Stomach (tissue), 9 donors: ENCODE results near the gene ACOT13. TPM values are rescaled to one million over a fixed set of nuclear protein-coding genes. Genes with fewer than 3 reads are reported as not detected.
A peak's percentile ranks its signal among the peaks of the same experiment; 100 is the strongest.
"Not testable (repeated sequence)": the region's sequence is repeated elsewhere in the genome, so short reads cannot be mapped to it uniquely, and the experiment has no call there.

ENCODE experiments used
- DNase-seq, 2 donors: peaks; one replicate each; pipeline versions ENCODE4 v3.0.0 to v3.0.0-alpha.2; 2013 to 2019
- H3K27ac ChIP-seq, 5 donors: fragments of 200-600 bp in 4 of 5; sonication (generic) in 4 of 5; one replicate each; pipeline ENCODE4 v1.5.1; 2013 to 2019; ENCODE audit warnings: mild to moderate bottlenecking in 1 of 5, moderate library complexity in 1 of 5
- H3K27me3 ChIP-seq, 3 donors: fragments of 200-600 bp; sonication (generic); one replicate each; pipeline ENCODE4 v1.5.1; 2017 to 2019; ENCODE audit warnings: mixed run types in 1 of 3
- H3K36me3 ChIP-seq, 4 donors: fragments of 200-600 bp; sonication (generic); 1 replicate in 3 of 4; 2 replicates in 1 of 4; pipeline ENCODE4 v1.5.1; 2016 to 2019
- H3K4me1 ChIP-seq, 4 donors: fragments of 200-600 bp; sonication (generic); one replicate each; pipeline ENCODE4 v1.5.1; 2016 to 2019
- H3K4me3 ChIP-seq, 4 donors: fragments of 200-600 bp; sonication (generic) in 3 of 4; one replicate each; pipeline ENCODE4 v1.5.1; 2016 to 2019; ENCODE audit warnings: mild to moderate bottlenecking in 1 of 4
- H3K9me3 ChIP-seq, 4 donors: fragments of 200-600 bp; sonication (generic); one replicate each; pipeline ENCODE4 v1.5.1; 2016 to 2019
- CTCF ChIP-seq, 7 experiments: fragments of 450-650 bp in 4 of 7; fragments of 200-600 bp in 3 of 7; sonication (generic) in 3 of 7; IDR thresholded peaks; one replicate each; pipeline ENCODE4 v1.5.1; 2016 to 2019; ENCODE audit warnings: antibody characterized with exemption in 7 of 7, control low read depth in 2 of 7, mild to moderate bottlenecking in 1 of 7
- EP300 ChIP-seq: sonication (generic); formaldehyde crosslinking; IDR thresholded peaks from one replicate; pipeline ENCODE4 v1.6.1; 2017; ENCODE audit warnings: antibody characterized with exemption
- POLR2A ChIP-seq, 4 donors: fragments of 450-650 bp; IDR thresholded peaks; one replicate each; pipeline ENCODE4 v1.6.1; 2016; ENCODE audit warnings: antibody characterized with exemption in 4 of 4, control low read depth in 2 of 4, mild to moderate bottlenecking in 1 of 4, moderate library complexity in 1 of 4
- POLR2AphosphoS5 ChIP-seq, 3 donors: sonication (generic); formaldehyde crosslinking; IDR thresholded peaks; one replicate each; pipeline ENCODE4 v1.6.1; 2016; ENCODE audit warnings: antibody characterized with exemption in 3 of 3
- WGBS, 5 donors: extraction: QIAGEN DNeasy Blood & Tissue Kit in 3 of 5; methylation state at CpG; one replicate each; pipeline versions ENCODE4 v1.1.5 to v1.1.7; 2013 to 2018; 5-methylcytosine and 5-hydroxymethylcytosine counted together
- intact Hi-C: fragments of 100-400 bp; cut with DNase I; formaldehyde crosslinking; loops from one replicate; pipeline ENCODE4 v1.15.1; 2023; ENCODE audit warnings: low total_unique reads
- polyA plus RNA-seq, 3 donors: library from polyadenylated mRNA; stranded (reverse); fragments of 200-250 nt; gene quantifications; one replicate each; pipeline ENCODE4 v1.2.3, GENCODE V29; 2013
- total RNA-seq, 5 donors: library from RNA; depleted of rRNA; stranded (reverse); fragments of >200 nt; gene quantifications; one replicate each; pipeline versions ENCODE4 v1.1.0 to v1.2.3, GENCODE V29; 2014 to 2016
- donor health status: healthy with polysubstance abuse.
- donor health status: Bipolar disorder and iron deficiency.
- donor health status: healthy.

Gene ACOT13
- total and polyA plus RNA-seq, 8 donors = 2.9 to 22.1 (median 9.2) TPM

- no peaks in the 10 kb centered on the region for H3K9me3 ChIP-seq
- H3K36me3 ChIP-seq = no peaks in the 10 kb centered on the region
- intact Hi-C loops = no loop called here
- H3K27ac ChIP-seq = peak overlapping the region in 1 of 5 donors; percentile 77
- 73 to 89% (median 81%) methylated on average over 5 of the region's 5 CpGs for WGBS, 5 donors
- H3K27me3 ChIP-seq = no peaks in the 10 kb centered on the region
- peaks cover 0 to 16% (median 0%) of the 10 kb centered on the region in 4 donors for H3K4me1 ChIP-seq
- no peak for TF ChIP-seq CTCF (IDR thresholded peaks at IDR 0.05)
- TF ChIP-seq POLR2AphosphoS5 (IDR thresholded peaks at IDR 0.05) = no peak
- no peak for TF ChIP-seq POLR2A (IDR thresholded peaks at IDR 0.05)
- TF ChIP-seq EP300 = no peak
- no peak overlapping the region for H3K4me3 ChIP-seq
- no peak for DNase-seq
These were observed 78.0 kb downstream of the ACOT13 start for GRCh38 chr6:24744911-24745310.

- TF ChIP-seq EP300 (no peak), POLR2AphosphoS5 (IDR thresholded peaks at IDR 0.05) (no peak), POLR2A (IDR thresholded peaks at IDR 0.05) (no peak), CTCF (IDR thresholded peaks at IDR 0.05) (no peak)
- no peaks in the 10 kb centered on the region for H3K36me3 ChIP-seq
- WGBS, 5 donors = 59 to 82% (median 74%) methylated on average over 3 of the region's 3 CpGs
- H3K27me3 ChIP-seq = no peaks in the 10 kb centered on the region
- peak overlapping the region in 2 of 5 donors; percentile 44 to 45 for H3K27ac ChIP-seq
- no peak for DNase-seq
- H3K9me3 ChIP-seq = no peaks in the 10 kb centered on the region
- peaks cover 0 to 6% (median 2%) of the 10 kb centered on the region in 4 donors for H3K4me1 ChIP-seq
- H3K4me3 ChIP-seq = no peak overlapping the region
- intact Hi-C loops = no loop called here
These were observed 82.4 kb downstream of the ACOT13 start for GRCh38 chr6:24749297-24749696.

GRCh38 chr6:24750878-24751277 lies 84.0 kb downstream of the ACOT13 start:
- H3K27ac ChIP-seq, DNase-seq, H3K9me3 ChIP-seq, intact Hi-C loops, H3K36me3 ChIP-seq, H3K4me3 ChIP-seq, H3K27me3 ChIP-seq, H3K4me1 ChIP-seq: not testable (repeated sequence)
- WGBS, 5 donors = 71 to 97% (median 91%) methylated on average over 3 of the region's 3 CpGs

- Histone ChIP-seq H3K27ac (peak overlapping the region; percentile 10 to 76 (median 72)), H3K4me3 (no peak overlapping the region), H3K4me1 (peaks cover 0 to 6% (median 2%) of the 10 kb centered on the region in 4 donors), H3K9me3 (no peaks in the 10 kb centered on the region), H3K27me3 (no peaks in the 10 kb centered on the region), H3K36me3 (no peaks in the 10 kb centered on the region)
- intact Hi-C loops = no loop called here
- 24 to 36% (median 31%) methylated on average over 2 of the region's 2 CpGs for WGBS, 5 donors
- DNase-seq = peak; percentile 41 to 67
- TF ChIP-seq POLR2AphosphoS5 (IDR thresholded peaks at IDR 0.05) (peak in 2 of 3 donors; percentile 48 to 63), POLR2A (IDR thresholded peaks at IDR 0.05) (no peak), EP300 (no peak), CTCF (IDR thresholded peaks at IDR 0.05) (no peak)
These were observed 85.6 kb downstream of the ACOT13 start for GRCh38 chr6:24752503-24752902.

GRCh38 chr6:24752917-24753492 lies 86.1 kb downstream of the ACOT13 start:
- intact Hi-C loops = no loop called here
- TF ChIP-seq POLR2A (IDR thresholded peaks at IDR 0.05) (no peak), POLR2AphosphoS5 (IDR thresholded peaks at IDR 0.05) (no peak), EP300 (no peak), CTCF (IDR thresholded peaks at IDR 0.05) (no peak)

More at GRCh38 chr6:24752917-24753492, 86.1 kb downstream of the ACOT13 start:
- no peaks in the 10 kb centered on the region for H3K36me3 ChIP-seq
- H3K27ac ChIP-seq = peak overlapping the region; percentile 10 to 76 (median 72)
- WGBS, 5 donors = 31 to 64% (median 56%) methylated on average over 1 of the region's 1 CpG
- no peak overlapping the region for H3K4me3 ChIP-seq
- peak in 1 of 2 donors; percentile 13 for DNase-seq
- no peaks in the 10 kb centered on the region for H3K27me3 ChIP-seq
- H3K9me3 ChIP-seq = no peaks in the 10 kb centered on the region
- H3K4me1 ChIP-seq = peaks cover 0 to 6% (median 2%) of the 10 kb centered on the region in 4 donors
